ENCODE data around the gene PALB2. TPM values are rescaled to one million over a fixed set of nuclear protein-coding genes. Genes with fewer than 3 reads are reported as not detected.

The PALB2 gene
- total and polyA plus RNA-seq, 10 of the 15 experiments (the other 5 are each of a cell fraction or from before 2014, with no cell fraction given): 9.2 to 24.6 (median 17.6) TPM

DNA sequence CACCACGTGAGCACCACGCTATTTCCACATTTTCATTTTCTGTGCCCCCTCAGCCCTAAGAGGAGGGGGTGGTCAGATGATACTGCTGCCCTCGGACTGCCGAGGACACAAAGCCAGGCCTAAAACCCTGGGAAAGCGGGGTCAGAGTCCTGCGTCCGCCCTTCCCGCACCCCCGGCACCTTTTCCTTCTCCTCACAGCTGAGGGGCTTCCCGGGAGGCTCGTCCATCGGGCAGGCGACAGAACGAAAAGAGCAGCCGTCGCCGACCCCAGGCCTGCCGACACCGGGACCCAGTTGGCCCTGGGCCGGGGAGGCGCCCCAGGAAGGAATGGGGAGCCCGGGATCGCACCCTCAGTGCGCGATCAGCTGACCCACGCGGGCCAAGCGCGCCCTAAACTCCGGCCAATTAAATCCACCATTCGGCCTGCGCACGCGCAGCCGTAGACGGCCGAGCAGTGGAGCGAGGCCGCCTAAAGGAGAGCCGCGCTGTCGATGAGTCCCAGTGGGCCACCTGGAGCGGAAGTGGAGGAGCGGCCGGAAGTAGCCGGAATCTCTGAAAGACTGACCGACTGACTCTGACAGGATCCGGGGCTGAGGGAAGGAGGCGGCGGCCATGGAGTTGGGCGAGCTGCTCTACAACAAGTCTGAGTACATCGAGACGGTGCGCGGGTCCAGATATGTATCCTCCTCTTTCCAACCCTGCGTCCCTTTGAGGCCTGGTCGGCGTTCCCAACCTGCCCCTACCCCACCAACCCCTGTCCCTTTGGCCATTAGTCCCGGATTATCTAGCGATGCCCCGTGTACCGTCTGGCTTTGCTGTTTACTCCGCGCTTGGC lies at the start of gene PALB2, which contains the start of gene DCTN5 (continued):
- TF ChIP-seq CHD1 (IDR thresholded peaks at IDR 0.05; ENCODE audit: low read depth, low read length) (0 out of 2 replicates have a peak, but pooled peaks have one; percentile 62), TCF12 (IDR thresholded peaks at IDR 0.05; ENCODE audit: low read depth, low read length) (peak; percentile 97), SMARCA5 (IDR thresholded peaks at IDR 0.05) (no peak), EZH2 (IDR thresholded peaks at IDR 0.05; ENCODE audit: borderline replicate concordance, control insufficient read depth, low read depth, low read length) (no peak), NR2C1 (IDR thresholded peaks at IDR 0.05) (peak; percentile 73), ZZZ3 (IDR thresholded peaks at IDR 0.05; ENCODE audit: control insufficient read depth, insufficient read length, low read depth) (no peak), NFIC (IDR thresholded peaks at IDR 0.05; ENCODE audit: low read depth, low read length) (no peak; the same call in 1 of the 2 replicates), RELA (IDR thresholded peaks at IDR 0.05; ENCODE audit: borderline replicate concordance, partially characterized antibody) (peak; percentile 79), HDAC2 (IDR thresholded peaks at IDR 0.05) (0 out of 2 replicates have a peak, but pooled peaks have one; percentile 34), MYC (IDR thresholded peaks at IDR 0.05; ENCODE audit: insufficient read depth, insufficient read length, insufficient replicate concordance, low read length, severe bottlenecking) (no peak), ETV6 (conservative IDR thresholded peaks at IDR 0.05 in 1 of 2, IDR thresholded peaks at IDR 0.05 in 1 of 2; ENCODE audit: borderline replicate concordance in 1 of 2, low read depth in 1 of 2) (peak in 1 of 2 experiments; percentile 76; a peak in 2 of 4 replicates), POLR2A (IDR thresholded peaks at IDR 0.05; ENCODE audit: low read depth, low read length) (peak; percentile 85), SMAD5 (IDR thresholded peaks at IDR 0.05; ENCODE audit: low read depth) (no peak; the same call in 1 of the 2 replicates), NFXL1 (IDR thresholded peaks at IDR 0.05; ENCODE audit: borderline replicate concordance) (no peak), RAD21 (IDR thresholded peaks at IDR 0.05; ENCODE audit: insufficient read depth, low read depth, low read length) (no peak)
- TF ChIP-seq, protein P1, sequence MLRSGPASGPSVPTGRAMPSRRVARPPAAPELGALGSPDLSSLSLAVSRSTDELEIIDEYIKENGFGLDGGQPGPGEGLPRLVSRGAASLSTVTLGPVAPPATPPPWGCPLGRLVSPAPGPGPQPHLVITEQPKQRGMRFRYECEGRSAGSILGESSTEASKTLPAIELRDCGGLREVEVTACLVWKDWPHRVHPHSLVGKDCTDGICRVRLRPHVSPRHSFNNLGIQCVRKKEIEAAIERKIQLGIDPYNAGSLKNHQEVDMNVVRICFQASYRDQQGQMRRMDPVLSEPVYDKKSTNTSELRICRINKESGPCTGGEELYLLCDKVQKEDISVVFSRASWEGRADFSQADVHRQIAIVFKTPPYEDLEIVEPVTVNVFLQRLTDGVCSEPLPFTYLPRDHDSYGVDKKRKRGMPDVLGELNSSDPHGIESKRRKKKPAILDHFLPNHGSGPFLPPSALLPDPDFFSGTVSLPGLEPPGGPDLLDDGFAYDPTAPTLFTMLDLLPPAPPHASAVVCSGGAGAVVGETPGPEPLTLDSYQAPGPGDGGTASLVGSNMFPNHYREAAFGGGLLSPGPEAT (IDR thresholded peaks at IDR 0.05; ENCODE audit: low read depth): peak; percentile 96
- TF ChIP-seq, protein P2, sequence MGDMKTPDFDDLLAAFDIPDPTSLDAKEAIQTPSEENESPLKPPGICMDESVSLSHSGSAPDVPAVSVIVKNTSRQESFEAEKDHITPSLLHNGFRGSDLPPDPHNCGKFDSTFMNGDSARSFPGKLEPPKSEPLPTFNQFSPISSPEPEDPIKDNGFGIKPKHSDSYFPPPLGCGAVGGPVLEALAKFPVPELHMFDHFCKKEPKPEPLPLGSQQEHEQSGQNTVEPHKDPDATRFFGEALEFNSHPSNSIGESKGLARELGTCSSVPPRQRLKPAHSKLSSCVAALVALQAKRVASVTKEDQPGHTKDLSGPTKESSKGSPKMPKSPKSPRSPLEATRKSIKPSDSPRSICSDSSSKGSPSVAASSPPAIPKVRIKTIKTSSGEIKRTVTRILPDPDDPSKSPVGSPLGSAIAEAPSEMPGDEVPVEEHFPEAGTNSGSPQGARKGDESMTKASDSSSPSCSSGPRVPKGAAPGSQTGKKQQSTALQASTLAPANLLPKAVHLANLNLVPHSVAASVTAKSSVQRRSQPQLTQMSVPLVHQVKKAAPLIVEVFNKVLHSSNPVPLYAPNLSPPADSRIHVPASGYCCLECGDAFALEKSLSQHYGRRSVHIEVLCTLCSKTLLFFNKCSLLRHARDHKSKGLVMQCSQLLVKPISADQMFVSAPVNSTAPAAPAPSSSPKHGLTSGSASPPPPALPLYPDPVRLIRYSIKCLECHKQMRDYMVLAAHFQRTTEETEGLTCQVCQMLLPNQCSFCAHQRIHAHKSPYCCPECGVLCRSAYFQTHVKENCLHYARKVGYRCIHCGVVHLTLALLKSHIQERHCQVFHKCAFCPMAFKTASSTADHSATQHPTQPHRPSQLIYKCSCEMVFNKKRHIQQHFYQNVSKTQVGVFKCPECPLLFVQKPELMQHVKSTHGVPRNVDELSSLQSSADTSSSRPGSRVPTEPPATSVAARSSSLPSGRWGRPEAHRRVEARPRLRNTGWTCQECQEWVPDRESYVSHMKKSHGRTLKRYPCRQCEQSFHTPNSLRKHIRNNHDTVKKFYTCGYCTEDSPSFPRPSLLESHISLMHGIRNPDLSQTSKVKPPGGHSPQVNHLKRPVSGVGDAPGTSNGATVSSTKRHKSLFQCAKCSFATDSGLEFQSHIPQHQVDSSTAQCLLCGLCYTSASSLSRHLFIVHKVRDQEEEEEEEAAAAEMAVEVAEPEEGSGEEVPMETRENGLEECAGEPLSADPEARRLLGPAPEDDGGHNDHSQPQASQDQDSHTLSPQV (IDR thresholded peaks at IDR 0.05): no peak
- TF ChIP-seq, protein P3, sequence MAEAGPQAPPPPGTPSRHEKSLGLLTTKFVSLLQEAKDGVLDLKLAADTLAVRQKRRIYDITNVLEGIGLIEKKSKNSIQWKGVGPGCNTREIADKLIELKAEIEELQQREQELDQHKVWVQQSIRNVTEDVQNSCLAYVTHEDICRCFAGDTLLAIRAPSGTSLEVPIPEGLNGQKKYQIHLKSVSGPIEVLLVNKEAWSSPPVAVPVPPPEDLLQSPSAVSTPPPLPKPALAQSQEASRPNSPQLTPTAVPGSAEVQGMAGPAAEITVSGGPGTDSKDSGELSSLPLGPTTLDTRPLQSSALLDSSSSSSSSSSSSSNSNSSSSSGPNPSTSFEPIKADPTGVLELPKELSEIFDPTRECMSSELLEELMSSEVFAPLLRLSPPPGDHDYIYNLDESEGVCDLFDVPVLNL (IDR thresholded peaks at IDR 0.05; ENCODE audit: low read depth, low read length): peak; percentile 84
- TF ChIP-seq, protein P4, sequence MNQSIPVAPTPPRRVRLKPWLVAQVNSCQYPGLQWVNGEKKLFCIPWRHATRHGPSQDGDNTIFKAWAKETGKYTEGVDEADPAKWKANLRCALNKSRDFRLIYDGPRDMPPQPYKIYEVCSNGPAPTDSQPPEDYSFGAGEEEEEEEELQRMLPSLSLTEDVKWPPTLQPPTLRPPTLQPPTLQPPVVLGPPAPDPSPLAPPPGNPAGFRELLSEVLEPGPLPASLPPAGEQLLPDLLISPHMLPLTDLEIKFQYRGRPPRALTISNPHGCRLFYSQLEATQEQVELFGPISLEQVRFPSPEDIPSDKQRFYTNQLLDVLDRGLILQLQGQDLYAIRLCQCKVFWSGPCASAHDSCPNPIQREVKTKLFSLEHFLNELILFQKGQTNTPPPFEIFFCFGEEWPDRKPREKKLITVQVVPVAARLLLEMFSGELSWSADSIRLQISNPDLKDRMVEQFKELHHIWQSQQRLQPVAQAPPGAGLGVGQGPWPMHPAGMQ (IDR thresholded peaks at IDR 0.05; ENCODE audit: borderline replicate concordance): no peak
- TF ChIP-seq, protein P5, sequence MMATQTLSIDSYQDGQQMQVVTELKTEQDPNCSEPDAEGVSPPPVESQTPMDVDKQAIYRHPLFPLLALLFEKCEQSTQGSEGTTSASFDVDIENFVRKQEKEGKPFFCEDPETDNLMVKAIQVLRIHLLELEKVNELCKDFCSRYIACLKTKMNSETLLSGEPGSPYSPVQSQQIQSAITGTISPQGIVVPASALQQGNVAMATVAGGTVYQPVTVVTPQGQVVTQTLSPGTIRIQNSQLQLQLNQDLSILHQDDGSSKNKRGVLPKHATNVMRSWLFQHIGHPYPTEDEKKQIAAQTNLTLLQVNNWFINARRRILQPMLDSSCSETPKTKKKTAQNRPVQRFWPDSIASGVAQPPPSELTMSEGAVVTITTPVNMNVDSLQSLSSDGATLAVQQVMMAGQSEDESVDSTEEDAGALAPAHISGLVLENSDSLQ (IDR thresholded peaks at IDR 0.05): peak; percentile 63; the same call in 1 of the 2 replicates
